HG03066 (cell line): Measurements from ENCODE around the gene TMEM258.

Experiments
- ATAC-seq: cut with Tn5 transposase; IDR thresholded peaks from one replicate; pipeline ENCODE4 v1.9.1; 2021; ENCODE audit warnings: low read depth; ENCODE audit not compliant: unreplicated experiment

TMEM258 gene

DNA sequence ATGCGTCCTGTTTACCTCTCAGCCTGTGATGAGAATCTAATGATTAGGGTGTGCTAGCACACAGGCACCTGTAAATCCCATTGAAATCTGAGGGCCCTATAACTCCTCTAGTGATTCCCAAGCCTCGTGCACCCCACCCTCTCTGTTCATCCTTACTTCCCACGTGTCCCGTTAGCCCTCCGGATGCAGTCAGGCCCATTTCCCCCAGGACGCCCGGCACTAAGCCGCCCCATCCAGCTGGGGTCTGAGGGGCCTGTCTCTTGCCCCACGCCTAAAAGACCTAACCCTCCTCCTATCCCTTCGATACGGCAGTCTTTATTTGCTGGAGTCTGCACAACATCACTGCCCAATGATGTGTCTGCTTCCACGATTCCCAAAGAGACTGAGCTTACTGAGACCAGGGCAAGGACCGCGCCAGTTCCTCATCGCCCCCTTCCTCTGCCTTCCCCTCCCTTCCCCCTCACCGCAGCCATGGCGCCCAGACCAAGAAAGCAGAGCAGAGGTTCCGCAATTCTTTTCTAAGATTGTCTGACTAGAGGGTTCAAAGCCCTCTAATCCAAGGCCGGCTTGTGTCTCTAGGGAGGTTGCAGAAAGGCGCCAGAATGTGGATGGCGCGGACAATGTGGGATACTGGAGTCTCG lies 34.7 kb upstream of the TMEM258 start:
- peak; percentile 16 for ATAC-seq

DNA sequence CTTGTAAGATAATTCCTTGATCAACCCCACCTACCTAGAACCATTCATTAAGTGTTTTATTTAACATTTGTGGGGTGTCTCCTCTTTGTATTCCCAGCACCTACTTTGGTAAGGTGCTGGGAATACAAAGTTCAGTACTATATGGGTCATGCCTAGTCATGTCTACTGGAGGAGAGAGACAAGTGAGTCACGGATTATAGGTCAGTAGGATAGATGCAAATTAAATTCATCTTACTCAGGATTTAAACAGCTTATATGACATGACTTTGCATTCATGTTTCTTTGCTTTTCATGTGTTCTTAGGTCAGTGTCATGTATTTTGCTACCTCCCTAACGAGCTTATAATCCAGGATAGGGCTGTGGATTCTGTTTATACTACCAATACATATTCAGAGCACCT lies 27.8 kb upstream of the TMEM258 start:
- no peak for ATAC-seq

DNA sequence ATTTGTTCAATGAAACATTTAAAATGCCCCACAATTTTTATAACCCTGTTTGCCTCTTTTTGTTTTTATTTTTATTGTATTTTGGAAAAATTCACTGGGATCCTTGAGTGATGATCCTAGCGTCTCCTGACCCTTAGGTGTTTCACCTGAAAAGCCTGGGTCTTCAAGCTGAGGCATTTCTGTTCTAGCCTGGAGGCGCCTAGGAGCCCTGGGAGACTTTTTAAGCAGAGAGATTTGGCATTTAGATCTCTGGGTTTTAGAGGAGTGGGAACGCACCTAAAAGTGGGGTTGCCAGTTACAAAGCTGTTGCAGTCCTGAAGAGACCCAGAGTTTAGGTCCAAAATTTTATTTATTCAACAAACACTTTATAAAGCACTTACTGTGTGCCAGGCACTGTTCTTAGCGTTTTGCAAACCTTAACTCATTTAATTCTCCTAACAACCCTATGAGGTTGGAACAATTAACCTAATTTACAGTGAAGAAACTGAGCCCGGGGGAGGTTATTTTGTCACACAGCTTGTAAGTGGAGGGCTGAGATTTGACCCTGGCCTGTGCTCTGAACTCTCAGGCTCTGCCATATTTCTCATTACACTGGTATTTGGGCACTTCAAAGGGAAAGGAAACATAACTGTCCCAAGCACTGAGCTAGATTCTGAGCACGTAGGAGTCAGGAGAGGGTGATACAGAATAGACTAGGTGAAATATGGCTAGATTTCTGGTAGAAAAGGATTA lies 25.2 kb upstream of the TMEM258 start:
- ATAC-seq, result no peak

DNA sequence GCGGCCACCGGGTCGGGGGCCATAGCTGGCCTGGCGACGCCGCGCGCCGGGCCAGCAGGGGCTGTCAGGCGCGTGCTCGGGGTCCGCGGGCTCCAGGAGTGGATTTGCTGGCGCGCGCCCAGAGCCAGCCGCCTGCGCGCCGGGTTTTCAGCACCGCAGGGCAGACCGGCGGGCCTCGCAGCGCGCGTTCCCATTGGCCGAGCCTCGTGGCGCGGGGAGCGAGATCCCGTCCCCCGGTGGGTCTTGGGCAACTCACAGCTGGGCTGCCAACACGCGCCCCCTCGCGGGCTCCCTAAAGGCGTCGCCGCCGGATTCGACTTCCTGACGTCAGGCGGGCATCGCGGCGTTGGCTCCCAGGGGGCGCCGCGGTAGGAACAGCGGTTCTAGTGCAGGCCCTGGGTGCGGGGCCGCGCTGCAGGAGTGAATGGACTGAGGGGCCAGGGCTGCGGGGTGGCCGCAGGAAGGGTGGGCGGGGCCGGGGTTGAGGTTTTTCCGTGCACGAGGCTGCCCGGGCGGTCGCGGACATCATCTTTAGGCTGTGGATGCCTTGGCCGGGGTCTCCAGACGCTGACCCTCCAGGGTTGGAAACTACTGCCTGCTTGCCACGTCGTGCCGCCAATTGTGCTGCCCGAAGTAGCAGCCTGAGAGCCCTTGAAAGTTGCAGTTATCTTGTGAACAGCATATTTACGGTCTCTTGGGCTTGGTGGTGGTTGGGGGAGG lies 24.5 kb upstream of the TMEM258 start, which contains the start of gene FADS1:
FADS1 (minus strand) TSS at position 268 of the 720 bp plus-strand sequence; CDS start at position 194, 74 bp downstream.
- ATAC-seq, result no peak

DNA sequence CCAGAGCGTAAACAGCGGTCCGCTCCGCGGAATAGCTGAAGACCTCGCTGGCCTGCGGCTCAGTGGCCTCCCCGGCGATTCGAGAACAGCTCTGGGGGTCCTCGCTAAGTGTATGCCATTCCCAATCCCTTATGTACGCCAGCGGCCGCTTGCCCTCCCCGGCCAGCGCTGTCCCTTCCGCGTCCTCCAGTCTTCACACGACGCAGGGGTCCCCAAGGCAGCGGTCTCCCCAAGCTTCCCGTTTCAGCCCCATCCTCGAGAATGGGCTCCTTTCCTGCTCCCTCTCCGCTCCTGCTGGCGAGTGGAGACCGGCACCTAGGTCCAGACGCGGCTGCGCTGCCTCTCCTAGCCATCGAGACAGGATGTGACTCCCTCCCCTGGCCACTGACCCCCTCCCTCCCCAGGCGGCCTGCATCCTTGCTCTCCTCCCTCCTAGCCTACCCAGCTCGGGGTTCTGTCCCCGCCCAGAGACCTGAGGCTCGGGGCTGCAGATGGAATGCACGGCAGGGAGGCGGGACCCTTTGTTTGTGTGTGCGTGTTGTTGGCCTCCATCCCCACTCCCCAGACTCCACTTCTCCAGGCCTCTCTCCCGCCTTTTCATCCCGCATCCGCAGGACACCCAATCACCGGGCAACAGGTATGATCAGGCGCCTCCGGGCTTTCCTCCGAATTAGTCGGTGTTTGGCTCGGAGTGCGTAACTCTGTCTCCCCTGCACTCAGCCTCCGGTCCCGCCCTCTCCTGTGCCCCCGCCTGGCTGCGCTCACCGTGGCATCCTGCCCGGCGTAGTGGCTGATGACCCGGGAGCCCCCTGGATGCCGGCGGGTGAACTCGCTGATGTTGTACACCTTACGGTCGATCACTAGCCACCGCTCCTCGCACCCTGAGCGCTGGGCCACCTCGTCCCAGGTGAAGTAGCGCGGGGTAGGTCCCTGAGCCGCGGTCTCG lies 23.7 kb upstream of the TMEM258 start:
- ATAC-seq, result no peak

DNA sequence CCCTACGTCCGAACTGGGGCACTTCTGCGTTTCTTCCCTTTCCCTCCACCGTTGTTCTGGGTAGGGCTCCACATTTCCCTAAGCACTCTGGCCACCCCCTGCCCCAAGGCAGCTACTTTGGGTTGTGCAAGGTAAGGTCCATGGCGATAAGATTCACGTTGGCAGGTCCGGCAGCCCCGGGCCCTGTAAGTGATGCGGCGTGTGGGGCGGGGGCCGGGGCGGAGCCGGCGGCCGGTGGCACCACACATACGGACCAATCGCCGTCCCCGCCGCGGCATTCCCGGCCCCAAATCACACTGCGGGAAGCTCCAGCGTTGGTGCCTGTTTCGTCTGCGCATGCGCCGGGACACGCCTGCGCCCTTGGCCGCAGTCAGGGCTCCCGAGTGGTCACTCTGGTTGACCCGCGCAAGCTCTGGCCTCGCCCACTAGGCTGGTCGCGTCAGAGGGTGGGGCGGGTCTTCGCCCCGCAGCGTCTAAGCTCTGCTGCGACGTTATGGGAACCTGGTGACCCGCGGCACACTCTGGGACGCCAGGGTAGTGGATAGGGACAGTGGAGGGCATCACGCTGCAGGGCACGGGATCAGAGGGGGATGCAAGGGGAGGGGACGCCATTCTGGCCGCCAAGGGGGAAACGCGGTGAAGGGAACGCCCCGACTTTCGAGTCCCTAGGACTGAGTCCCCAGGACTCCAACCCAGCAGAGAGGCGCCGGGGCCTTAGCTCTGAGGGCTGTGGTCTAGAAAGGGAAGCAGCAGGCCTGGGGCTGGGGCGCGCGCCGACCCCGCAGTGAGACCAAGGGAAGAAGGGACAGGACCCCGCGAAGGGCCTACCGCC lies 22.8 kb upstream of the TMEM258 start:
- peak; percentile 60 for ATAC-seq

DNA sequence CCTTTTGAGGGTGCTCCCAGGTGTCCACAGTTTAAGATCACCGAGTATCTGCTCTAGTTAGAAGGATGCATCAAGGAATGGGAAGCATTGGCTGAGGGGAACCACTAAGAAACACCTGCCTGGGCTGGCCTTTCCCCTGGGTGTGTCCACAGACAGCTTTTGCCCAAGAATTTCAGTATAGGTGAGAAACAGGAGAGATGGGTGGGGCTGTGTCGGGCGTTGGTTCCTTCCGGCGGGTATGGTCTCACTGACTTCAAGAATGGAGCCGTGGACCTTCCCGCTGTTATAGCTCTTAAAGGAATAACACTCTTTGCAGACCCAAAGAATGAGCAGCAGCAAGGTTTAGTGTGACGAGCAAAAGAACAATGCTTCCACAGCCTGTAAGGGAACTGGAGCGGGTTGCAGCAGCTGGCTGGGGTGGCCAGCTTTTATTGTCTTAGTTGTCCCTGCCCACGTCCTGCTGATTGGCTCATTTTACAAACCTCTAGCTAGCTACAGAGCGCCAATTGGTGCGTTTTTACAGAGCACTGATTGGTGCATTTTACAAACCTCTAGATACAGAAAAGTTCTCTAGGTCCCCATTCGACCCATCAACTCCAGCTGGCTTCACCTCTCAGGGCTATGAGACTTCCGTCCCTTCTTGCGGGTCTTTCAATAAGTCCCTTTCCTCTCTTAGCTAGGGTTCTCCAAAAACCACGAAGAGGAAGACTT lies 22.0 kb upstream of the TMEM258 start:
- ATAC-seq, result no peak

DNA sequence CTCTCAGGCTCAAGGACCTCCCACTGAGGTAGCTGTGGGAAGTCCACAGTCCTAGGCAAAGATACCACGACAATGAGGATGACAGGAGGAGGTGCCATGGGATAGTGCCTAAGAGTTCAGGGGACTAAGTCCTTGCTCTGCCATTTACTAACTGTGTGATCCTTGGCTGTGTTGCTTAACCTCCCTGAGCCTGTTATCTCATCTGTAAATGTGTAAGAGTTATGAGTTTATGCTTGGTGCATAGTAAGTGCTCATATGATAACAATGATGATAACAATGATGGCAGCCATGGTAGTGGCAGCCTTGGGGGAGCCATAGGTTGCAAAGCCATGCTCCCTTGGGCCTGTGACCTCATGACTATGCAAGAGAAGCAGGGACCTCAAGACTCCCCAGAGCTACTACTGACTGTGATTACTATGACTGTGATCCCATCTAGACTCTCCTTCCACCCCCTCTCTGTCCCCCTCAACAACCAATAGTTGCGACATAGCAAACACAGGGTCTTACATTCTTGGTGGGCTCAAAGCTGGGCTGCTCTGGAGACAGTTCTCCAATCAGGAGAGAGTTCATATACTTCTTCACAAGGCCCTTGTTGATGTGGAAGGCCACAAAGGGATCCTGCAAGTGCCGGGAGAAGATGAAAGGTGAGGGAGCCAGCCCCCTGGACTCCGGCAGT lies 20.5 kb upstream of the TMEM258 start:
- ATAC-seq, result no peak

DNA sequence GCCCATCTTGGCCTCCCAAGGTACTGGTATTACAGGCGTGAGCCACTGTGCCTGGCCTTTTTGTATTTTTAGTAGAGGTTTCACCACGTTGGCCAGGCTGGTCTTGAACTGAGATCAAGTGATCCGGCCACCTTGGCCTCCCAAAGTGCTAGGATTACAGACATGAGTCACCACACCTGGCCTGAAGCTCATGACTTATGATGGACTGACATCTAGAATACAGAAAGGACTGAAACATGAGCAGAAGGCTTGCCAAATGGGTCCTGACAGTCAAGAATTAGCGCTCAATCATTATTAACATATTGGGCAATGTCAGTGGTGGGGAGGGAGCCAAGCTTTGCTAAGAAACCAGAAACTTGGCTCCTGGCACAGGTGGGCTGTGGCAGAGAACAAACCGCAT lies 19.4 kb upstream of the TMEM258 start:
- ATAC-seq, result no peak

DNA sequence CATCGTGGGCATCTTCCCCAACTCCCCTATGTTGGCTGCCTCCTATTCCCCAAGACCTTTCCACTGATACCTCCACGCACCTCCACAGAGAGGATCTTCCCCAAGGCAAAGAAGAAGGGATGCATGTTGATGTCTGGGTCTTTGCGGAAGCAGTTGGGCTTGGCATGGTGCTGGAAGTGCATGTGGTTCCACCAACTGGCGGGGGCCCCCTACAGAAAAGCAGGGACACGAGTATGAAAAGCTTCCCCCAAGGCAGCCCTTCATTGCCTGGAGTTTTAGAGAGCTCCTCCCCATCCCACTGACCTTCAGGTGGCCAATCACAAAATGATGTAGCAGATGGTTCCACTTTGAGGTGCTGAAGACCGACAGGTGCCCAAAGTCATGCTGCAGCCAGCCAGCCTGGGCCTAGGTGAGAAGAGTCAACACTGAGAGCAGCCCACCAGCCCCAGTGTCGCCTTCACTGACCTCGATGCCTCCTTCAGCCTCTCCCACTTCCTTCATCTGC lies 18.3 kb upstream of the TMEM258 start:
- ATAC-seq, result no peak

DNA sequence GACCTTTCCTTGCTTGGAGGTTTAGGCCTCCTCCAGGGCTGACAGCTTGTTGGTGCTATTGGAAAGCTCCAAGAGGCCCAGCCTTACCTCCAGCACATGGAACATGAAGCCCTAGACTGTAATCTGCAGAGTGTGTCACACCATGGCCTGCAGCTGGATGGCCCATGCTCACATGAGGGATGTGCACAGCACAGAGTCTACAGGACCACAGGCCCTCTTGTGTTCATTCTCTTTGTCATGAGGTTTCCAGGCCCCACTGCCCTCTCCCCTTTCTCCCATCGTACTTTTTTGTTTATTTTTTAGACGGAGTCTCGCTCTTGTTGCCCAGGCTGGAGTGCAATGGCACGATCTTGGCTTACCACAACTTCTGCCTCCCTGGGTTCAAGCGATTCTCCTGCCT lies 14.4 kb upstream of the TMEM258 start:
- no peak for ATAC-seq

DNA sequence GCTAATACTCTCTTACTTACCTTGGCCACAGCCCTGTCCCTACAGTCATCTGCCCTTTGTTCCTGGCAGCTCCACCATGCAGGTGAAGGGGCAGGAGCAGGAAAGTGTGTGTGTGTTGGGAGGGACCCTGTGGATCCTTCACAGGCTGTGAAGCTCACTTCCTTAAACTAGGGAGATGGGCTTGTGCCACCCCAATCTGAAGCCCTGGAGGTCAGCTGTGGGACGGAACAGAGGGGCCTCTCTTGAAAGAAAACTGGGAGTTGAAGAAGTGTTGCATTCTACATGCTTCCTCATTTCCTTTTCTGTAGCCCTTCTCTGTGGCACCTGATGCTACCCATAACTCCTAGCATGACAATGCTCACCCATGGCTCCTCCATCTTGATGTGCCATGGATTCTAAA lies 12.7 kb upstream of the TMEM258 start:
- ATAC-seq, result no peak

DNA sequence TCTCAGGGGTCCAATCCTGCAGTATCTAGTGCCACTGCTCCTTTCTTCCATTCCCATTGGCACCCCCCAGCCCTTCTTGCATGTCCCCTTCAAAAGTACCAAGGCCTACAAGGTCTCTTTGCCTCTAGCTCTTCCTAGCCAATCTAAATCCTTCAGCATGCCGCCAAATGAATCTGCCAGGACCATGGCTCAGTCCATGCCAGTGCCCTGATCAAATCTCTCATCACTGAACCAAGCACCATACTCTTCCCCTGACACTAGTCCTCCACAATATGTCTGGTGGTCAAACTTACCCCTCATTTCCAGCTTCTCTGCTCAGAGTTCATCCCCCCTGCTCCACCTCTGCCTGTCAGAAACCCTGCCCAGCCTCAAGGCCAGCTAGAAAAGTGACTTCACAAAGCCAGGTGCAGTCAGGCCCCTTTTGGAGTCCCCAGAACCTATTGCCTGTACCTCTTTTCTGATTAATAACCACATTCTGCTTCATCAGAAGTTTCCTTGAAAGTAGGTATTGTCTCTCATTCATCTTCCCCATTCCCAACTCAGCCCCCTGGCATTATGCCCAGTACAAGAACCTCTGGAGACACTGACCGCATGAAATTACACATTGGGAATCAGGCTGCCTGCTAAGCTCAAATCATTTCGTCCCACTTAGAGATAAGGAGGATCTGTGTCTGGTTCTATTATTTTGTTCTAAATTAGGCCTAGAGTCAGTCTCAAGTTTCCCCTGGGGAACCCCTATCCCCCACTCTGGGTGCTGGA lies 11.7 kb upstream of the TMEM258 start:
- no peak for ATAC-seq

DNA sequence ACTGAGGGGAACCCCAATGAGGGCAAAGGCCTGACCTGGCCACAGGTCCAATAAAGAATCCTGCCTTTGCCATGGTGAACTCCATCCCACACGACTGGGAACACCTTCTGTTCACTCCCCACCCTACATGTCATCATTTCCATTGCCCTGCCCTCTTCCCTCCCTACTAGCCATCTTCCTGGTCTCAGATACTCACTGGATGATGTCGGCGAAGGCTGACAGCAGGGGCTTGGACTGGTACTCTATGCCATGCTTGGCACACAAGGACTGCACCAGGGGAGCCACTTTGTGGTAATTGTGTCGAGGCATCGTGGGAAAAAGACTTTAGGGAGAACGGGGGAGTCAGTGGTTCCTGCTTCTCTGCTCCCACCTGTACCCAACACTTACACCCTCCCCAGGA lies 10.2 kb upstream of the TMEM258 start:
- ATAC-seq, result no peak

DNA sequence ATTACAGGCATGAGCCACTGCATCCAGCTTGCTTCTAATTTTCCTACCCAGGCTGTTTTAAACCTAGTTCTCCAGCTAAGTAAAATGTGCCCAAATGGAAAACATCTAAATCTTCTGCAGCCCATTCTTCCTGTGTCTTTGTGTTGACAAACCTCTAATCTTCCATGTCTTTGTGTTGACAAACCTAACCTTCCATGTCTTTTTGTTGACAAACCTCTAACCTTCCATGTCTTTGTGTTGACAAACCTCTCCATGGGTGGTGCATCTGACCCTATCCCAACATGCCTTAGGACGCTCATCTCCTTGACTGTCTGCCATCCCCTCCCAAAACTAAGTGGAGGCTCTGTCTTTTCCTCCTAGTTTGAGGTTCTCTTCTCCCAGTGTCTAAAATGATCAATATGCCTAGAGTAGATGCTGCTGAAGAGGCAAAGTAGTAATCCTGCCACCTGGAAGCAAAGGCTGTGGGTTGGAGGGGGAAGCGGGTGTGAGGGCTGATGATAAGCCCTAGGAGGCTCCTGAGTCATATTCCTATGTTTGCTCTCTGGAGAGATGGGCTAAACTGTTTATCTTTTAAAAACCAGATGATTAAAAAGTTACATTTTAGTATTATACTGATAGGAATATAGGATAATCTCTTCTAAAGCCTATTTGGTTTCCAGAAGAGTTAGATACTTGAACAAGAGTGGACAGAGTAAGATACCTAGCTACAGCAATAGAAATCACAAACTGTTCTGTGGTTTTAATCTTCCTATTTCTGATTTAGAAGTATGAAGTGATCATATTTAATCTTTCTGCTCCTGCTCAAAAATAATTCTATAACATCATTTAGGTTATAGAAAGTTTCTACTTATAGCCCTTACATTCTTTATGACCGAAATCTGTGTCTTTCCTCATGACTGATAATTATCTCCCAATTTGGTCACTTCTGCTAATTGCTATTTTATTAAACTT lies 8.2 kb upstream of the TMEM258 start:
- ATAC-seq, result no peak

DNA sequence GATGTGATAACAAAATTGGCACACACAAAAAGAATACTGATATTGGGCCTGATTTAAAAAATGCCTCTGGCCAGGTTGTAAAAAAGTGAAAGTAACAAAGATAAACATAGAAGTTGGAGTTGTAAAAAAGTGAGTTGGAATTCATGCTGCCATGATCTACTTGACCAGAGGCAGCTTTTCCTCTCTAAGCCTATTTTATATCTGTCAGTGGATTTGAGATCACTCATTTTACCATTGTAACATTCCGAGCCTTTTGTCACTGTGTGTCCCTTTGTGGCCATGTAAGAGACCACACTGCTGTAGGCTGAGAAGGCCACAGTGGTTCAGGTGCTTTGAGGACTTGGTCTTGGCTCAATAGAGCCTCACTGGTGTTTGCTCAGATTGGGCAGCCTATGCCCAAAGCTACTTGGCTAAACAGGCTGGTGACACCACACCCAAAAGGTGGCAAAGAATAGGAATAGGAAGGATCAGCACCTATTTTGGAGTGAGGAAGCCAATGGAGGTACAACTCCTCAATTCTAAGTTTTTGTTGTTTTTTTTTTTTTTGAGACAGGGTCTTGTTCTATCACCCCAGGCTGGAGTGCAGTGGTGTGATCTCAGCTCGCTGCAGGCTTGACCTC lies 7.4 kb upstream of the TMEM258 start:
- no peak for ATAC-seq
